Heart right ventricle (tissue), 16 donors: ENCODE data around the gene NR1D1. TPM values are rescaled to one million over a fixed set of nuclear protein-coding genes. Genes with fewer than 3 reads are reported as not detected.

Experiments used
- ATAC-seq, 8 donors: fragments of 200-7000 bp; cut with Tn5 transposase; one replicate each; pipeline ENCODE4 v1.9.1; 2020; ENCODE audit warnings: mild to moderate bottlenecking in 8 of 8, moderate library complexity in 8 of 8, moderate number of reproducible peaks in 1 of 8
- DNase-seq, 2 donors: peaks; one replicate each; pipeline ENCODE4 v3.0.0-alpha.2; 2020
- H3K27ac ChIP-seq, 10 donors: fragments of 200-600 bp; sonication (generic) in 2 of 10; one replicate each; pipeline versions ENCODE4 v1.5.0 to v1.8.0; 2020 to 2022; ENCODE audit warnings: mild to moderate bottlenecking in 3 of 10
- H3K27me3 ChIP-seq, 7 donors: fragments of 200-600 bp; one replicate each; pipeline ENCODE4 v1.8.0; 2021 to 2022; ENCODE audit warnings: mild to moderate bottlenecking in 2 of 7
- H3K36me3 ChIP-seq, 9 donors: fragments of 200-600 bp; sonication (generic) in 1 of 9; one replicate each; pipeline versions ENCODE4 v1.5.0 to v1.8.0; 2020 to 2022; ENCODE audit warnings: mild to moderate bottlenecking in 2 of 9
- H3K4me1 ChIP-seq, 9 donors: fragments of 200-600 bp; sonication (generic) in 1 of 9; one replicate each; pipeline versions ENCODE4 v1.5.0 to v1.8.0; 2020 to 2022; ENCODE audit warnings: mild to moderate bottlenecking in 4 of 9
- H3K4me3 ChIP-seq, 10 donors: fragments of 200-600 bp; sonication (generic) in 2 of 10; one replicate each; pipeline versions ENCODE4 v1.5.0 to v1.8.0; 2020 to 2022; ENCODE audit warnings: mild to moderate bottlenecking in 7 of 10, moderate library complexity in 2 of 10
- H3K9me3 ChIP-seq, 11 donors: fragments of 200-600 bp in 10 of 11; sonication (generic) in 2 of 11; one replicate each; pipeline versions ENCODE4 v1.5.0 to v1.8.0; 2013 to 2022; ENCODE audit warnings: mild to moderate bottlenecking in 2 of 11, control low read depth in 1 of 11, moderate library complexity in 1 of 11
- CTCF ChIP-seq, 9 donors: fragments of 200-600 bp; sonication (generic) in 2 of 9; IDR thresholded peaks; one replicate each; pipeline versions ENCODE4 v1.5.0 to v1.8.0; 2021 to 2022; ENCODE audit warnings: antibody characterized with exemption in 9 of 9, mild to moderate bottlenecking in 5 of 9, moderate library complexity in 1 of 9
- WGBS, 2 donors: extraction: QIAGEN DNeasy Blood & Tissue Kit; methylation state at CpG; one replicate each; pipeline ENCODE4 v1.1.7; 2013; ENCODE audit warnings: inconsistent platforms in 1 of 2; 5-methylcytosine and 5-hydroxymethylcytosine counted together
- intact Hi-C, 10 donors: fragments of 100-400 bp; cut with DNase I; formaldehyde crosslinking; loops; one replicate each; pipeline versions ENCODE4 v1.11.1 to v1.14.2; 2022
- polyA plus RNA-seq, 2 donors: library from polyadenylated mRNA; stranded (reverse); fragments of 200-250 nt; gene quantifications; one replicate each; pipeline ENCODE4 v1.2.3, GENCODE V29; 2013
- total RNA-seq, 10 donors: library from RNA; stranded (reverse); fragmentation: NEBNext Ultra II Directional in 3 of 10; extraction: Animal tissue kit (Norgen Biotek cat#: 25700) in 3 of 10; gene quantifications; one replicate each; pipeline versions ENCODE4 v1.2.1 to v1.2.4, GENCODE V29; 2021 to 2023
- donor health status: Arrhythmogenic right ventricular cardiomyopathy.
- donor health status: ischemic (EF 13 %, LVEDD 7.1; RV severe dilation, severe dysfunction).
- donor health status: healthy with polysubstance abuse.
- donor health status: DM: no; HTN: yes; CAD: no.
- donor health status: DM: no; HTN: no; CAD: no.
- donor health status: ischemic (EF 25% LVEDD 6.9; RV normal size, moderate dysfunction).
- donor health status: ischemic (EF 25% LVEDD 5.7; RV mildly dilated, moderate dysfunction).
- donor health status: healthy.
- donor health status: DM: yes; HTN: yes; CAD: no.
- donor health status: Ischemic cardiomyopathy.
- donor health status: ischemic (EF 35%, LVEDD 5.7; RV mildly dilated, moderate dysfunction).
- donor health status: nonischemic (EF 11% LVEDD 7.7; RV severe dilation, severe dysfunction).
- donor health status: DM: yes; HTN: yes; CAD: no.
- donor health status: PGD.
- donor health status: ischemic (EF 29% LVEDD 5.4; RV normal size, mild dysfunction).
- donor health status: nonischemic (EF 23%, LVEDD 6.1; RV moderate dilation, normal function).

Gene NR1D1
- total and polyA plus RNA-seq, 12 donors: 5.5 to 41.3 (median 25.1) TPM

GRCh38 chr17:40092581-40092980 is 7.8 kb downstream of the NR1D1 start:
- Histone ChIP-seq H3K9me3 (no peaks in the 10 kb centered on the region), H3K4me1 (peaks cover 44 to 85% (median 76%) of the 10 kb centered on the region in 9 donors), H3K36me3 (peaks cover 0 to 95% (median 63%) of the 10 kb centered on the region in 9 donors), H3K27me3 (no peaks in the 10 kb centered on the region), H3K27ac (peak overlapping the region; percentile 84 to 99 (median 95)), H3K4me3 (peak overlapping the region in 2 of 10 donors; percentile 11 to 24)
- TF ChIP-seq CTCF (IDR thresholded peaks at IDR 0.05): no peak
- ATAC-seq (no peak), DNase-seq (no peak)
- 30 to 37% methylated on average over 3 of the region's 3 CpGs for WGBS, 2 donors
- intact Hi-C loops: loop anchor here in 2 of 10 donors (2.0 to 10.0 kb wide), 3 partner anchors 16 to 192 kb away; partner anchors contain the start of gene CDC6 (in 1 of the 2)

GRCh38 chr17:40091691-40092397 is 8.5 kb downstream of the NR1D1 start:
- H3K4me1 ChIP-seq: peaks cover 39 to 79% (median 69%) of the 10 kb centered on the region in 9 donors
- H3K27me3 ChIP-seq: no peaks in the 10 kb centered on the region
- H3K27ac ChIP-seq: peak overlapping the region; percentile 36 to 99 (median 95)
- 28 to 44% methylated on average over 18 of the region's 18 CpGs for WGBS, 2 donors
- TF ChIP-seq CTCF (IDR thresholded peaks at IDR 0.05): no peak
- H3K36me3 ChIP-seq: peaks cover 0 to 95% (median 63%) of the 10 kb centered on the region in 9 donors
- H3K9me3 ChIP-seq: no peaks in the 10 kb centered on the region
- ATAC-seq: peak in 6 of 8 donors; percentile 1 to 33 (median 14)
- intact Hi-C loops: loop anchor here in 2 of 10 donors (2.0 to 10.0 kb wide), 3 partner anchors 15 to 193 kb away; partner anchors contain the start of gene CDC6 (in 1 of the 2)
- peak in 1 of 2 donors; percentile 41 for DNase-seq
- no peak overlapping the region for H3K4me3 ChIP-seq

- H3K4me3 ChIP-seq: no peak overlapping the region
- TF ChIP-seq CTCF (IDR thresholded peaks at IDR 0.05): no peak
- no peaks in the 10 kb centered on the region for H3K9me3 ChIP-seq
- H3K36me3 ChIP-seq: peaks cover 0 to 95% (median 60%) of the 10 kb centered on the region in 9 donors
- peak overlapping the region in 9 of 10 donors; percentile 26 to 98 (median 65) for H3K27ac ChIP-seq
- H3K27me3 ChIP-seq: no peaks in the 10 kb centered on the region
- peaks cover 29 to 76% (median 55%) of the 10 kb centered on the region in 9 donors for H3K4me1 ChIP-seq
- DNase-seq: peak in 1 of 2 donors; percentile 71
- WGBS, 2 donors: 36 to 50% methylated on average over 13 to 14 of the region's 14 CpGs
- intact Hi-C loops: loop anchor here in 1 of 10 donors (5.0 to 10.0 kb wide), 2 partner anchors 33 to 194 kb away; partner anchors contain the start of gene CDC6
- ATAC-seq: peak; percentile 8 to 38 (median 17)
Observed at GRCh38 chr17:40090237-40091119, 9.9 kb downstream of the NR1D1 start.
